NCI-H1417 treated with DMSO at 0.1 percent for 48 hours (cell line): ENCODE data around the gene TMEM151A.

Source experiments
- DNase-seq: peaks from one replicate; lab custom pipeline; 2025; lab: John Stamatoyannopoulos, UW

The TMEM151A gene

DNA sequence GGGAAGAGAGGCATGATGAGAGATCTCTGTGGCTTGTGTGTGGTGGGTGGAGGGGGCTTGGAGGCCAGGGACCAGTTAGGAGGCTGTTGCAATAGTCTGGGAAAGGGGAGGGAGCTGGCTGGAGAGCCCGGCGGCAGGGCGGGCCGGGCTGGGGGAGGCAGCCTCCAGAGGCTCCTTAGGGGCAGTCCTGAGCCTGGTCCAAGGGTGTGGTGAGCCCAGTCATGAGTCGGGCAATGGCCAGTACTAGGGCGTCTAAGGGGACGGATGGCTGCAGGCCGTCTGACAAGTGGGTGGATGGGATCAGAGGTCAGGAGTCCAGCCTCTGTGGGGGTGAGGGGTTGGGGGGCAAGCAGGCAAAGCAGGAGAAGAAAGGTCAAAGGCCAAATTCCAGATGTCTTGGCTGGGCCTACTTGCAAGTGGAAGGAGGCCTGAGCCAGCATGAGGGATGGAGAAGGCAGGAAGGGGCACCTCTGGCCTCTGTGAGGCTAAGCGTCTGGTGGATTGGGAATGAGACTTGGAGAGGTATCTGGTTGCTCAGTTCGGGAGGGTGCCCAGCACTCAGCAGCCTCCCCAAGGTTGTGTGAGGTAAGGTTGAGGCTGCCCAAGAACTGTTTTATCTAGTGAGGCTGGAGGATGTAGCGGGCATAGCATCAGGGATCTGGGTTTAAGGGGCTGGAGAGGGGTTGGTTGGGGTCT lies 31.2 kb downstream of the TMEM151A start:
- no peak for DNase-seq

DNA sequence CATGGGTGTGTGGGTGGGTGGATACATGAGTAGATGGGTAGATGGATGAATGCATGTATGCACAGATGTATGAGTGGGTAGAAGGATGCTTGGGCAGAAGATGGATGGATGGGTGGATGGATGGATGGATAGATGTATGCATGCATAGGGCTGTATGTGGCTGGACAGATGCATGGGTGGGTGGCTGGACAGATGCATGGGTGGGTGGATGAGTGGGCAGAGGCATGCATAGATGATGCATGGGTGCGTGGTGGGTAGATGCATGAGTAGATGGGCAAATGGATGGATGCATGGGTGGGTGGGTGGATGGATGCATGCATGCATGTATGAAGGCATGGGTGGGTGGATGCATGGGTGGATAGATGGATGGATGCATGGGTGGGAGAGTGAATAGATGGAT lies 32.0 kb downstream of the TMEM151A start:
- no peak for DNase-seq

DNA sequence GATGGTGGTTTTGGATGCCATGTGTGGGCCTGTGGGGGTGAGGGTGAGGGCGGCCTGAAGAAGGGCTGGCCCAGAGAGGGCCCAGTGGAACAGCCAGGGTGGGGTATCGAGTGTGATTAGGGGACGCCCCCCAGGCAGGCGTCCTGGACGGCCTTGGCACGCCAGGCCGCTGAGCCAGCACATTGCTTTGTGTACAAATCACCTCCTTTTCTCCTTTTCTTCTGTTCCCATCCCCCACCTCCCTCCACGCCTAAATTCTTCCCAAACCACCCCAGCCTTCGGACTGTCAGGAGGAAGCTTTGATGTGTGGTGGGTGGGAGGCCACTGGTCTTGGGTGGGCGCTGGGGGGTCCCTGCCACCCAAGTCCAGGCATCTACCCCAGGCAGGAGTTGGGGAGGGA lies 33.0 kb downstream of the TMEM151A start:
- DNase-seq = no peak

DNA sequence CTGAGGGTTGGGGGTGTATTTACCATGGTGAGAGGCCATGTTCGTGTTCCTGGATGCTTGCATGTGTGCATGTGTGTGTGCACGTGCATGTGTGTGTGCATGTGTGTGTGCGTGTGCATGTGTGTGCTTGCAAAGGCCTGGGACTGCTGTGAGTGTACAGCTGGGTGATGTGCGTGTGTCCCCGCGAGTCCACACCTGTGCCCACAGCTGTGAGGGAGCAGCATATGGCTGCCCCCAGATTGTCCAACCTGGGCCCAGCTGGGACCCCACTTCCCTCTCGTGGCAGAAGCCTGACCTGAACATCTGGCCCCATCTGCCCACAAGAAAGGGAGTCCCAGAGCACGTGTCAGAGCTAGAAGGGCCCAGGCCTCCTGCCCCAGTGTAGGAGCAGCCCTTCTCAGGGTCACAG lies 33.6 kb downstream of the TMEM151A start:
- no peak for DNase-seq

DNA sequence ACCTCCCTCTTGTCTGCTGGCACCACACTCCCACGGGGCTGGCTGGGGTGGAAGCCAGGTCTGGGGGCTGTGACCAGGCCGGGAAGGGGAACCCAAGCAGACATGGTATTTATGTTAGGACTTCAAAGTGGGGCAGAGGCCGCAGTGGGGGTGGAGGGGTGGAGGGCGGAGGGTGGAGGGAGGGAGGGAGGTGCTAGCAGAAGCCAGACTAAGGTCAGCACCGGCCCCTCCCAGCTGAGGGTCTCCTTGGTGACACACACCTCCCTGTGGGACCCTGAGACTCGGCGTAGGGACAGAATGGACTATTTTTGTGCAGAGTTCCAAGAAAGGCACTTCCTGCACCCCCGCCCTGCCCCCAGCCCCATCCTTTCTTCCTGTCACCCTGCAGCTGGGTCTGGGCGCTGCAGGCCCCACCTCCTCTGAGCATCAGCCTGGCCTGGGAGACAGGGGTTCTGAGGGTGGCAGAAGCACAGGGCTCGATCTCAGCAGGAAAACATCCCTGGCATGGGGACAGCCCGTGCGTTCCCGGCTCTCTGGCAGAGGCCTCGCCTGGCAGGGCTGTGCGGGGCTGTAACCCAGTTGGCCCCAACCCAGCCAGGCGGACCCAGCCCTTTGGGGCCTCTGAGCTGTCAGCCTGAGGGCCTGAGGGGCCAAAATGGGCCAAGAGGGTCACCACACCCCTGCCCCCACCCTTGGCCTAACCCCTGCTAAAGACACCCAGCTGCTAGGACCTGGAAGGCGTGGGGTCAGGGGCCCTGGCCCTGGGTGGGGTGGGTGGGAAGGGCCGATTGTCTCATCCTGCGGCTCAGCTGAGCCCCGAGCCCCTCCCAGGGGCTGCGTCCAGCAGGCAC lies 34.8 kb downstream of the TMEM151A start:
- DNase-seq = no peak

DNA sequence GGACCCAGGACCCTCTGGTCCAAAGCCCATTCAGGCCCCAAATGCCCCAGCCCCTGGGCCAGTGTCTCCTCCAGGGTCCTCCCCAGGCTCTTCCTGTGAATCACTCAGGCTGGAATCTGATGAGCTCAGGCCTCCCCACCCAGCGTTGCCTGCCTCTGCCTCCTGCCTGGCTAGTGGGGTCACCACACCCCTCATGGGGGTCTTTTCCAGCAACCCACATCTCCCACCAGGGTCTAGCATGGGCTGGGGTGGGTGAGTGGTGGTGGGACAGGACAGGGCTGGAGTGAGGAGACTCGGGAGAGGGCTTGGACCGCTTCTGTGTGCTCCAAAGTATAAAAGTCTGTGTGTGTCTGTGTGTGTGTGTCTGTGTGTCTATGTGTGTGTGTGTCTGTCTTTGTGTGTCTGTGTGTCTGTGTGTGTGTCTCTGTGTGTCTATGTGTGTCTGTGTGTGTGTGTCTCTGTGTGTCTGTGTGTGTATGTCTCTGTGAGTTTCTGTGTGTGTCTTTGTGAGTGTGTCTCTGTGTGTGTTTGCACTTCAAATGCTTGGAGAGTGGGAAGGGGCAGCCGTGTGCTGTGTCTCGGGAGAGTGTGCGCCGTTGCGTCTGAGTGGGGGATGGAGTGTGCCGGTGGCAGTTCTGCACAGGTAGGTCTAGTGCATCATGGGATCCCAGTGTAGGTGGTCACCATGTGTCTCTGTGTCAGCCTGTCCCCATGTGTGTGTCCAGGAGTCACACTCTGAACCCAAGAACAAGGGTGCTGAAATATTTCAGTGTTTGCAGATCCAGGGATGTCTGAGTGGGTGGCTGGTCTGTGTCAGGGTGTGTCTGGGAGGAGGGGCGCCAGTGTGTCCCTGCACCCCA lies 35.7 kb downstream of the TMEM151A start:
- DNase-seq = no peak

DNA sequence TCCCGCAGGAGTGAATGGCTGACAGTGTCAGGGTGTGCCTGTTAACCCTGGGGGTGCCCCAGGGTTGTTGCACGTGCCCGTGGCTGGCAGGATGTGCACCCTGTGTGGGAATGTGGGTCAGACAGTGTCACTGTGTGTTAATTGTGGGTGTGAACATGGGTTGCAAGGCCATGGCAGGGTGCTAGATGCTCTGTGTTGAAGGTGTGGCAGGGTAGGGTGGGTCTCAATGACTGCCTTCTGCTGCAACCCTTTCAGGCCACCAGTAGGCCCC lies 36.3 kb downstream of the TMEM151A start:
- no peak for DNase-seq

DNA sequence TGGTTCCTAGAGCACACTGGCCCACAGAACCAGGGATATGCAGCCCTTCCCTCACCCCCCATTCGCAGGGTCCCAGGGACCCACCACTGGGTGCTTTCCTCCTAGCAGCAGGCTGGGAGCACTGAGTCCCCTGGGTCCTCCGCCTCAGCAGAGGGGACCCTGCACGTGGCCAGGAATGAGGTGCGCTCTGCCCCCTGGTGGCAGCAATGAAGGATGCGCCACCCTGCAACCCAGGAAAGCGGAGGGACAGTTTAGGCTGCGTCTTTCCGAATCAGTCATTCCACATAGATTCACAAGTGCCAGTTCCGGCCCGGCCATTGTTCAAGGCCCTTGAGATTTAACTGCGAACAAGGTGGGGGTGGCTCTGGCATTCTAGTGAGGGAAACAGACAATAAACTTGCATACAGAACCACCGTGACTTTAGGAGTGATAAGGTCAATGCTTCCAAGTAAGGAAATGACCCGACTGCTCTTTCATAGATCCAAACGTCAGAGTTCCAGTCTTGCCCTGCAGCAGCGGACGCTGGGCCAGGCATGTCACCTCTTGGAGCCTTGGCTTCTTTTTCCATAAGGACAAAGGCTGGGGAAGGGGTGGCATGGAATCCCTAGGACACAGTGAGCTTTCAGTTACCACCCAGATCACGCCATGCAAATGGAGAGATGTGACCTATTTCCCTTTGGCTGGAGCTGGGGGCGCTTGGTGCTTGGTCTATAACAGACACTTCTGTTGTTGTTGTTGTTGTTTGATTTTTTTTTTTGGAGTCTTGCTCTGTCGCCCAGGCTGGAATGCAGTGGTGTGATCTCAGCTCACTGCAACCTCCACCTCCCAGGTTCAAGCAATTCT lies 36.8 kb downstream of the TMEM151A start:
- DNase-seq = no peak

DNA sequence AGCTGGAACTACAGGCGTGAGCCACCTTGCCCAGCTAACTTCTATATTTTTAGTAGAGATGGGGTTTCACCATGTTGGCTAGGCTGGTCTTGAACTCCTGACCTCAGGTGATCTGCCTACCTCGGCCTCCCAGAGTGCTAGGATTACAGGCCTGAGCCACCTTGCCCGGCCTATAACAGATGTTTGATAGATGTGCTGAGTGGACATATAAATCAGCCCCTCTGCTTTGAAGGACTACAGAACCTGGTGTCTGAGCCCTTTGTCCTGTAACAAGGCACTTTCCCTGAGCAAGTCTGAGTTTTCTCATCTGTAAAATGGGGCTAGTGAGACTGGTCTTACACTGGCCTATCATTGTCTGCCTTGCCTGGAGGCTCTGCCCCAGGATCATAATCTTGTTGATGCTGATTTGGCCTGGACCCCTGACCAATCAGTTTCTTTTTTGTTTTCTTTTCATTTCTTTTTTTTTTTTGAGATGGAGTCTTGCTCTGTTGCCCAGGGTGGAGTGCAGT lies 37.5 kb downstream of the TMEM151A start:
- no peak for DNase-seq

DNA sequence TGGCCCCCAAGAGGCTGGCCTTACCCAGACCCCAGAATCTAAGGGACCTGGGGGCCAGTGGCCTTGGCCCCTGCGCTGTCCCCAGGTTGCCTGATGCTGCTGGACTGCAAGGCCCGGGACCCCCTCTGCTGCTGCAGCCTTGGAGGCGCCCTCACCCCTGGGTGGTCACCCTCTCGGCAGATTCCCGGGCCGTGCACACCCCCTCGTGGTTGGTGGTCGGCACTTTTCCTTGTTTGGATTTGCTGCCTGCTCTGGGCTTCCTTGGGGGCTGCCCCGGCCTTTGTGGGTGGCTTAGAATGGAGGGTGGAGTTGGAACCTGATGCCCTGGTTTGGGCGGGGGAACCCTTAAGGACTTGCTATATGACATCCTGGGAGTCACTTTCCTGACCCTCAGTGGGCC lies 39.2 kb downstream of the TMEM151A start:
- no peak for DNase-seq

DNA sequence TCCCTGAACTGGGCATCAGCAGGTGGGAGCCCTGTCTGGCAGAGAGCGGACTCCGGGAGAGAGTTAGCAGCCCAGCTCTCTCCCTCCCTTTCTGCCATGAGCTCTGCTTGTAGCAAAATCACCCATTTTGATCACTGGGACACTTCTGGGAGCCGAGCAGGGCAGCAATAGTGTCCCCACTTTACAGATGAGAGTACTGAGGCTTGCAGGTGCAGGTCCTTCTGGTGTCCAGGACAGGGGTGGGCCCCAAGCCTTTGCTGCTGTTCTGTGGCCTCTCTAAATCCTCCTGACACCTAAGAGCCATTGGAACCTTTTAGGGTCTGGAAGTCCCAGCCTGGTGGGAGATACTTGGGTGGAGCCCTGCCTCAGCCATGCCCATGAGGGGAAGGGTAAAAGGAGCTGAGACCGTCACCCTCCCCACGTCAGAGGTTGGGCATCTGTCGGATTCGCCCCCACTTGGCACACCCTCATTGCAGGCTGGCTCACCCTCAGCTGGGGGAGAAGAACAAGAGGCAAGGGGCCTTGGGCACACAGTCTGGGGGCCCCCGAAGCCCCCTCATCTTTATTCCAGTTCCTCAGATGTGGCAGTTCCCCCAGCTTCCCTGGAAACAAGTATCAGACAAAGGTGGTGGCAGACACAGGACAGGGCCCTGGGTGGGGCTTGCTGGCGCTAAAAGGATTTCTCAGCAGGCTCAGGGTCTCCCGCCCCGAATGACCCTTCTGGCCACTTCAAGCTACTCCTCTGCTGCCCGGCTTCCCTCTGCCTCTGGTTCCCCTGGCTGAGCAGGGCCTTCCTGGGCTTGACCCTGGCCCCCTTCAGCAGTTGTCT lies 40.1 kb downstream of the TMEM151A start:
- no peak for DNase-seq

DNA sequence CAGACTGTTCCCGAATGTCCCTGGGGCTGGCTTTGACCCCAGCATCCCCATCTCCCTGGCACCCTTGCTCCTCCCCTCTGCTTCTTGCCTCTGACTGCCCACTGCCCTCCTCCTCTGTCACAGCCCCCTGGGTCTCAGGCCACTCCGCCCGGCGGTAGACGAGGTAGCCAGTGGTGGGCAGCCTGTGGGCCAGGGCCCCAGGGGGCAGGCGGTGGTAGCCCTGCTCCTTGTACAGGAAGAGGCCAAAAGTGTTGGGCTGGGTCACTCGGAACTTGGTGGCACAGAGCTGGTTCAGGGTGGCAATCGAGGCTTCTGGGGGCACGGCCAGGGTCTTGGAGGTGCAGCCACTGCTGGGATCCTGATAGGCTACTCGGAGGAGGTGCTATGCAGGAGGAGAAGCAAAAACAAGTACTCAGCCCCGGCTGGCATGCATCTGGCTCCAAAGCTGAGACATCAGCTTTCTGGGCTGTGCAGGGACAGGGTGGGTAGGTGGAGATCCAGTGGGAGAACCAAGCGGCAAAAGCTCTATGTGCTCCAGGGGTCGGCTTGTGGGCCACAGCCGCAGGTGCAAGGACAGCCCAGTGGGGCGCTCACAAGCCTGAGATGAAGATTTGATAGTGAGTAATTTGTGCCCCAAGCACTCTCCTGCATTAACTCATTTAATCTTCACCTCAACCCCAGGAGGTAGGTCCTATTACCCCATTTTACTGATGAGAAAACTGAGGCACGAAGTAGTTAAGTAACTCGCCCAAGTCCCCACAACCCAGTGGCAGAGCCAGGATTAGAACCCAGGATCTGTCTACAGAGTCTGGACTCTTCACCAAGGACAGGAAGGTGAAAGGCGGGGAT lies 40.9 kb downstream of the TMEM151A start:
- no peak for DNase-seq

DNA sequence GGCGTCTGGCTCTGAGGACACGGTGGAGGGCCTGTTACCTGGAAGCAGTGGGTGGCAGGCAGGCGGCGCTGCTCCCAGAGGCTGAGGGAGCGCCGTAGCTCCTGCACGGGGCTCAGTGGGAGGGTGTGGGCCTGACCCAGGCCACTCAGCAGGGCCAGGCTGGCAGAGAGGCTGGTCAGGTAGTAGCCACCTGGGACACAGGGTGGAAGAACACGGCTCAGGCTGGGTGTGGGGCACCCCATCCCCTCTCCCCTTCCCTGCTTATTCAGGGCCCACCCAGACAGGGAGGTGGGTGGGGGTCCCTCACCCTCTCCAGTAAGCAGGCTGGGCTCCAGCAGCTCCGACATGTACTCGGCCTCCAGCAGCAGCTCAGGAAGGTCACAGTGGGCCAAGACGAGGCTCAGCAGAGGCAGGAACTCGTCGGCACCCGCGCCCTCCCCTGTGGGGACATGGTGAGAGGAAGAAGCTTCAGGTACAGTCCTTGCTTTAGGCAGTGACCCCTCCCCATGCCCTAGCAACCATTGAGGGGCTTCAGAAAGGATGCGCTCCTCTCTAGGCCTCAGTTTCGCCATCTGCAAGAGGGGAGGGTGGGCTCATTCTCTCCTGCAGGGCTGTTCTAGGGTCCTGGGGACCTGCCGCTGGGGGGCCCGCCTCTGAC lies 41.7 kb downstream of the TMEM151A start:
- no peak for DNase-seq

DNA sequence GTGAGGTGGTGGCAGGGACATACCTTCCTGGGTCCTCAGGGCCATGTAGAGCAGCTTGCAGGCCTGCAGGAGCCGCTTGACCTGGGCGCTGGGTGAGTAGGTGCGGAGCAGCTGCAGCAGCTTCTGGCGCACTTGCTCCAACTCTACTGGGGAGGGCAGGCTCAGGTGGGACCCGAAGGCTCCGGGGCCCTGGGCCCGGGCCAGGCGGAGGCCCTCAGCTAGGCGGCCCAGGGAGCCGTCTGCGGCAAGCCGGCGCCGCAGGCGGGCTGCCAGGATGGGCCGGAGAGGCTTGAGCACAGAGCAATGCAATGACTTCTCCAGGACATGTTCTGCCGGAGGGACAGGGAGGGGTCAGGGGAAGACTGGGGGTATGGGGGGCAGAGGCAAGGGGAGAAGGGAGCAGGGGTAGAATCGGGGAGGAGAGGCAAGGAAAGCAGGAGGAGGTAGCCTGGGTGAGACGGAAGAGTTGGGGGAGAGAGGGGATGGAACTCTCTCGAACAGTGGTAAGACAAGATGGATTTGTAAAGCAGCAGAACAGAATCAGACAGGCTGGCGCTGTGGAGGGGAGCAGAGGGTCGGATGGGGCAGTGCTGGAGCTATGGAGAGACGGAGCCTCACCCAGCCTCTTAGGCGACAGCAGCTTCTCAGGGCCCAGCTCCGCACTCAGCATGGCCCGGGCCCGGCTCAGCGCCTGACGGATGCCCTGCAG lies 42.4 kb downstream of the TMEM151A start:
- no peak for DNase-seq

DNA sequence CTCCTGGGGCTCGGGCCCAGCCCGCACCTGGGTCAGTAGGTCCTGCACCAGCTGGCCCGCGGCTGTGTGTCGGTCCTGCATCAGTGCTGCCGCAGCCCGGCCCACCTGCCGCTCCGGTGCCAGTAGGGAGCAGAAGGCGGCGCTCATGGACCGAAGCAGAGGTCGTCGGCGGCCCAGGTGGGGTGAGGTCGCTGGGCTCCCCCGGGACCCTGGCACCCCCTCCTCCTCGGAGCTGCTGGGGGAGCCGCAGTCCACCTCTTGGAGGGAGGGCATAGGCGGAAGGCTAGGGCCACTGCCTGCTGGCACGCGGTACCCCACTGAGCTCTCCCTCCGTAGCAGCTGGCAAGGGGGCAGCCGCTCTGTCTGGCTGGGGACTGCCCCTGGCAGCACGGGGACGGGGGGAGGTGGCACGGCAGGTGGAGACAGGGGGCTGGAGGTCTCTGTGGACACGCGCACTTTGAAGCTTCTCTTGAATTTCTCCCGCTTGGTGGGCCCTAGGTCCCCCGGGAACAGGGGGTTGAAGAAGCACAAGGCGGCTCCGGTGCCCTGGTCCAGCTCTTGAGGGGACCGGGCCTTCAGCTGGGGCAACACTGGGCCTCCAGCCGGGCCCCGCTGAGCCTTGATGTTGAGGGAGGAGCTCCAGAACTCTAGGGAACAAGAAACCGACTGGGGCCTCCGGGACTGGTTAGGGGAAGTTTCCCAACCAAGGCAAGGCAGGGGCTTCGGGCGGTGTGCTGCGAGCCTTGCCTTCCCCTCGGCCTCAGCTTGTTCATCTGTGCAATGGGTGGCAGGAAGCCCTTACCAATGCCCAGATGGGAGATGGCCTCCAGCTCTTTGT lies 43.1 kb downstream of the TMEM151A start:
- DNase-seq = no peak

DNA sequence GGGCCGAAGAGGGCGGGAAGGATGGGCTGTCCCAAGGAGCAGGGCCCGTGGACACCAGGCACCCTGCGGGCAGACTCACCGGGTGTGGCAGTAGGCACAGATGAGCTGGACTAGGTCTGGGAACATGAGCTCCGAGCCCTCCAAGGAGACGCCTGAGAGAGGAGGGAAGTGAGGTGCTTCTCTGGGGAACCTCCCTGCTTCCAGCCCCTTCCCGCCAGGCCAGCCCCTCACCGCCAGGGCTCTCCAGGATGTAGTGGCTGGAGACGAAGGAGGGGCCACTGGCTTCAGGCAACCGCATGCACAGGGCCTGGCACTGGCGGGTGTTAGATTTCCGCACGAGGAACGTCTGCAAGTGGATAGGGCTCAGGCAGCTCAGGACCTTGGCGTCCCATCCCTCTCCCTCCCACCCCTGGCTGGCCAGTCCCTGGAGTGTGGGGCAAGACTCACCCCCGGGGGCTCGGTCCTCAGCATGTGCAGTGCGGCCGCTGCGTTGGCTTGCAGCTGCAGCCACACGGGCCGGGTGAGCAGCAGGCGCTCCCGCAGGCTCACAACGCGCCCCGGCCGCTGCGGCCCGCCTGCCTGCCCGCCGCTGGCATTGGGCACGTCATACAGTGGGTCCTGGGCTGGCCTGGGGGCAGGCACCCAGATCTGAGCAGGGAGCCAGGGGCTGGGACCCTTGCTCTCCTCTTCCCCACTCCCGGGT lies 44.0 kb downstream of the TMEM151A start:
- no peak for DNase-seq
